MM.1S (cell line): Measurements from ENCODE around the gene CAV1.
A peak's percentile ranks its signal among the peaks of the same experiment; 100 is the strongest.

Source experiments
- EZH2 ChIP-seq: fragments of 300-600 bp; sonication (generic); optimal IDR thresholded peaks from 2 replicates; pipeline ENCODE3; 2017; ENCODE audit warnings: low read depth, mild to moderate bottlenecking, antibody characterized with exemption, low read length, mixed read lengths
- EZH2phosphoT487 ChIP-seq: fragments of 300-600 bp; sonication (generic); IDR thresholded peaks from 2 replicates; pipeline ENCODE4 v1.6.1; 2018; ENCODE audit warnings: antibody characterized with exemption, low read length
- TF ChIP-seq, protein P1 (sequence below): fragments of 300-600 bp; sonication (generic); IDR thresholded peaks from 2 replicates; pipeline ENCODE4 v1.5.1; 2016; ENCODE audit warnings: antibody characterized with exemption, low read length, mixed read lengths

DNA sequence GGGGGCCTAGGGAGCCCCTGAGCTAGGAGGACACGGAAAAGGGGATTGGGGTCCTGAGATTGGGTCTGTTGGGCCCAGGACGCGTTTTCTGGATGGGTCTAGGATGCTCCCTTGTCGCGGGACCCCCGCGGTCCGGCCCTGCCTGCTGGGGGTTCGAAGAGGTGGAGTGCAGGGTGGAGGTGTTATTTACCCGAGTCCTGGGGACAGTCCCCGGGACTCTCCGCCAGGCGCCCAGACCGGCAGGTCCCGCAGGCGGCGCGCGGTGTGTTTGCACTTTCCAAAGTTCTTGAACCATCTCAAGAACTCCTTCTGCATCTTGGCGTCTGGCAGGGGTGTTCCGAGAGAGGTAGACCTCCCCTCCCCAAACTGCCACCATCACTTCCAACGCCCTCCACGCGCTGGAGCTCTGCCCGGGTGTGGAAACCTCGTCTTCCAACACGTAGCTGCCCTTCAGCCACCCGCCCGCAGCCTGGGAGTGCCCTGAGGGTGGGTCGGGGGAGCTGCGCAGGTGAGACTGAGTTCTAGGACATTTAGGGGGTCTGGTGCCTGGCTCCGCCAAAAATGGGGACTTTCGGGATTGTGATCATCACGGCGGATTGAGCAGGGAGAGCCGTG is 569 bp downstream of the CAV1 start:
- TF ChIP-seq, protein P1, sequence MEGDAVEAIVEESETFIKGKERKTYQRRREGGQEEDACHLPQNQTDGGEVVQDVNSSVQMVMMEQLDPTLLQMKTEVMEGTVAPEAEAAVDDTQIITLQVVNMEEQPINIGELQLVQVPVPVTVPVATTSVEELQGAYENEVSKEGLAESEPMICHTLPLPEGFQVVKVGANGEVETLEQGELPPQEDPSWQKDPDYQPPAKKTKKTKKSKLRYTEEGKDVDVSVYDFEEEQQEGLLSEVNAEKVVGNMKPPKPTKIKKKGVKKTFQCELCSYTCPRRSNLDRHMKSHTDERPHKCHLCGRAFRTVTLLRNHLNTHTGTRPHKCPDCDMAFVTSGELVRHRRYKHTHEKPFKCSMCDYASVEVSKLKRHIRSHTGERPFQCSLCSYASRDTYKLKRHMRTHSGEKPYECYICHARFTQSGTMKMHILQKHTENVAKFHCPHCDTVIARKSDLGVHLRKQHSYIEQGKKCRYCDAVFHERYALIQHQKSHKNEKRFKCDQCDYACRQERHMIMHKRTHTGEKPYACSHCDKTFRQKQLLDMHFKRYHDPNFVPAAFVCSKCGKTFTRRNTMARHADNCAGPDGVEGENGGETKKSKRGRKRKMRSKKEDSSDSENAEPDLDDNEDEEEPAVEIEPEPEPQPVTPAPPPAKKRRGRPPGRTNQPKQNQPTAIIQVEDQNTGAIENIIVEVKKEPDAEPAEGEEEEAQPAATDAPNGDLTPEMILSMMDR: peak; percentile 10; the same call in 1 of the 2 replicates
- TF ChIP-seq EZH2 (no peak), EZH2phosphoT487 (no peak)
